ENCODE results near the gene TFF3.

Gene TFF3

GRCh38 chr21:42321845-42322244, 6.6 kb upstream of the TFF3 start:
- DNase-seq (ENCODE audit: low read depth, low spot score), result no peak
- in situ Hi-C loops (cut with HindIII; ENCODE audit: low sequenced_read_pairs), result no loop called here
- no peak for TF ChIP-seq CTCF (IDR thresholded peaks at IDR 0.05; ENCODE audit: low read depth, low read length)
- H3K4me3 ChIP-seq (ENCODE audit: low read depth, low read length), result no peak overlapping the region

GRCh38 chr21:42321231-42321630, 6.0 kb upstream of the TFF3 start:
- in situ Hi-C loops (cut with HindIII; ENCODE audit: low sequenced_read_pairs), result no loop called here
- DNase-seq (ENCODE audit: low read depth, low spot score), result no peak
- no peak overlapping the region for H3K4me3 ChIP-seq (ENCODE audit: low read depth, low read length)
- TF ChIP-seq CTCF (IDR thresholded peaks at IDR 0.05; ENCODE audit: low read depth, low read length), result no peak

- in situ Hi-C loops (cut with HindIII; ENCODE audit: low sequenced_read_pairs), result no loop called here
Observed at GRCh38 chr21:42320791-42321190, 5.6 kb upstream of the TFF3 start.

GRCh38 chr21:42319851-42320572, 4.8 kb upstream of the TFF3 start:
- in situ Hi-C loops (cut with HindIII; ENCODE audit: low sequenced_read_pairs), result no loop called here
- TF ChIP-seq CTCF (IDR thresholded peaks at IDR 0.05; ENCODE audit: low read depth, low read length), result no peak
- no peak overlapping the region for H3K4me3 ChIP-seq (ENCODE audit: low read depth, low read length)
- no peak for DNase-seq (ENCODE audit: low read depth, low spot score)

More at GRCh38 chr21:42320791-42321190, 5.6 kb upstream of the TFF3 start:
- DNase-seq (ENCODE audit: low read depth, low spot score), result no peak
- H3K4me3 ChIP-seq (ENCODE audit: low read depth, low read length), result no peak overlapping the region
- TF ChIP-seq CTCF (IDR thresholded peaks at IDR 0.05; ENCODE audit: low read depth, low read length), result no peak

GRCh38 chr21:42319376-42319775, 4.2 kb upstream of the TFF3 start:
- TF ChIP-seq CTCF (IDR thresholded peaks at IDR 0.05; ENCODE audit: low read depth, low read length), result no peak
- no peak overlapping the region for H3K4me3 ChIP-seq (ENCODE audit: low read depth, low read length)
- in situ Hi-C loops (cut with HindIII; ENCODE audit: low sequenced_read_pairs), result no loop called here
- DNase-seq (ENCODE audit: low read depth, low spot score), result no peak

GRCh38 chr21:42317826-42318746, 2.9 kb upstream of the TFF3 start:
- no peak for TF ChIP-seq CTCF (IDR thresholded peaks at IDR 0.05; ENCODE audit: low read depth, low read length)
- in situ Hi-C loops (cut with HindIII; ENCODE audit: low sequenced_read_pairs), result no loop called here
- no peak overlapping the region for H3K4me3 ChIP-seq (ENCODE audit: low read depth, low read length)
- no peak for DNase-seq (ENCODE audit: low read depth, low spot score)

All from astrocyte of the spinal cord (primary cell).